Tibial artery (tissue), 4 donors: Measurements from ENCODE around the gene THAP3.

ENCODE experiments used
- DNase-seq, 2 donors: peaks; one replicate each; pipeline ENCODE4 v3.0.0-alpha.2; 2019
- H3K27ac ChIP-seq, 2 donors: fragments of 200-600 bp; sonication (generic) in 1 of 2; 1 replicate in 1 of 2; 2 replicates in 1 of 2; pipeline ENCODE4 v1.5.1; 2018 to 2019; ENCODE audit warnings: mild to moderate bottlenecking in 1 of 2
- H3K27me3 ChIP-seq, 2 donors: fragments of 200-600 bp; sonication (generic) in 1 of 2; one replicate each; pipeline versions ENCODE4 v1.5.1 to v1.6.0; 2016 to 2019
- H3K36me3 ChIP-seq, 3 donors: fragments of 200-600 bp; sonication (generic) in 2 of 3; one replicate each; pipeline ENCODE4 v1.5.1; 2016 to 2019; ENCODE audit warnings: mild to moderate bottlenecking in 2 of 3
- H3K4me1 ChIP-seq, 4 donors: fragments of 200-600 bp; sonication (generic) in 2 of 4; 1 replicate in 3 of 4; 2 replicates in 1 of 4; pipeline ENCODE4 v1.5.1; 2016 to 2019
- H3K4me3 ChIP-seq, 2 donors: fragments of 200-600 bp; sonication (generic) in 1 of 2; 1 replicate in 1 of 2; 2 replicates in 1 of 2; pipeline ENCODE4 v1.5.1; 2018 to 2019; ENCODE audit warnings: mild to moderate bottlenecking in 2 of 2
- H3K9me3 ChIP-seq, 3 donors: fragments of 200-600 bp; sonication (generic) in 1 of 3; one replicate each; pipeline ENCODE4 v1.5.1; 2016 to 2019
- intact Hi-C: fragments of 100-400 bp; cut with DNase I; formaldehyde crosslinking; loops from one replicate; pipeline ENCODE4 v1.15.0; 2023; ENCODE audit warnings: low total_unique reads
- TF ChIP-seq, protein P1 (sequence below), 2 experiments: fragments of 200-600 bp in 1 of 2; fragments of 450-650 bp in 1 of 2; IDR thresholded peaks; one replicate each; pipeline ENCODE4 v1.5.1; 2017 to 2019; ENCODE audit warnings: antibody characterized with exemption in 2 of 2, mild to moderate bottlenecking in 1 of 2, moderate library complexity in 1 of 2

Gene THAP3, protein sequence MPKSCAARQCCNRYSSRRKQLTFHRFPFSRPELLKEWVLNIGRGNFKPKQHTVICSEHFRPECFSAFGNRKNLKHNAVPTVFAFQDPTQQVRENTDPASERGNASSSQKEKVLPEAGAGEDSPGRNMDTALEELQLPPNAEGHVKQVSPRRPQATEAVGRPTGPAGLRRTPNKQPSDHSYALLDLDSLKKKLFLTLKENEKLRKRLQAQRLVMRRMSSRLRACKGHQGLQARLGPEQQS

DNA sequence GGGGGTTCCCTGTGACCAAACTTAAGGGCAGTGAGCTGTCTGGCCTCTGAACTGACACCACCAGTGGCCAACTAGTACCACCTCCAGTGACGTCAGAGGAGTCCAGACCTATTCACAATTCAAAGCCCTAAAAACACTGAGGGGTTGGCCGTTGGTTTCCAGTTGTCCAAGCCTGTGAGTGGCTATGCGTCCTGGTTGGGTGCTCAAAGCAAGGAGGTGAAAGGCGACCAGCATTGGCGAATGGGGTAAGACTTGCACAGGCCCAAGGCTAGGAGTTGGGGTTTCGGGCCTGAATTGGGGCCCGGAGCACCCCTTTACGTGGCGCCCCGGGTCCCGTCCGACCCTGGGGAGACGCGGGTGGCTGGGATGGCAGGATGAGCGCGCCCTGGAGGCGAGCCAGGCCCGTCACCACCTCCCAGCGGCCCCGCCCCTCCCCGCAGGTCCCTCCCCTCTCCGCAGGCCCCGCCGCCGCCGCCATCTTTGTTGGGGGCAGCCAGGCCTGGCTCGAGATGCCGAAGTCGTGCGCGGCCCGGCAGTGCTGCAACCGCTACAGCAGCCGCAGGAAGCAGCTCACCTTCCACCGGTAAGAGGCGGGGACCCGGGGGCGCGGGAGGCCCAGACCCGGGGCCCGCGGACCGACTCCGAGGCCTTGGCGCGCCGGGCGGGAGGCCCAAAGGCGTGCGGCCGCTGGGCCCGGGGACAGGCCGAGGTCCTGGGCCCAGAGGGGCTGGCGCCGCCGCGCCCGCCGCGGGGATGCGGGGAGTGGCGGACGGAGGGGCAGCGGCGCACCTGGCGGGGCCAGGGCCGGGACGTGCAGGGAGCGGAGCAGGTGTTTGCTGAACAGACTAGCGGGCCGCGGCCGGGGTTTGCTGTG, at the start of gene THAP3:
THAP3 (plus strand) TSS at position 159 of the 874 bp plus-strand sequence; CDS start at position 510, 351 bp downstream.
- H3K27ac ChIP-seq = peak within 1 kb of the TSS; percentile 87 to 93
- no peaks in the 10 kb centered on the region for H3K9me3 ChIP-seq
- H3K4me1 ChIP-seq = peaks cover 0 to 52% (median 21%) of the 10 kb centered on the region in 4 donors
- peak within 1 kb of the TSS; percentile 81 to 83 for H3K4me3 ChIP-seq
- intact Hi-C loops = no loop called here
- TF ChIP-seq, protein P1, sequence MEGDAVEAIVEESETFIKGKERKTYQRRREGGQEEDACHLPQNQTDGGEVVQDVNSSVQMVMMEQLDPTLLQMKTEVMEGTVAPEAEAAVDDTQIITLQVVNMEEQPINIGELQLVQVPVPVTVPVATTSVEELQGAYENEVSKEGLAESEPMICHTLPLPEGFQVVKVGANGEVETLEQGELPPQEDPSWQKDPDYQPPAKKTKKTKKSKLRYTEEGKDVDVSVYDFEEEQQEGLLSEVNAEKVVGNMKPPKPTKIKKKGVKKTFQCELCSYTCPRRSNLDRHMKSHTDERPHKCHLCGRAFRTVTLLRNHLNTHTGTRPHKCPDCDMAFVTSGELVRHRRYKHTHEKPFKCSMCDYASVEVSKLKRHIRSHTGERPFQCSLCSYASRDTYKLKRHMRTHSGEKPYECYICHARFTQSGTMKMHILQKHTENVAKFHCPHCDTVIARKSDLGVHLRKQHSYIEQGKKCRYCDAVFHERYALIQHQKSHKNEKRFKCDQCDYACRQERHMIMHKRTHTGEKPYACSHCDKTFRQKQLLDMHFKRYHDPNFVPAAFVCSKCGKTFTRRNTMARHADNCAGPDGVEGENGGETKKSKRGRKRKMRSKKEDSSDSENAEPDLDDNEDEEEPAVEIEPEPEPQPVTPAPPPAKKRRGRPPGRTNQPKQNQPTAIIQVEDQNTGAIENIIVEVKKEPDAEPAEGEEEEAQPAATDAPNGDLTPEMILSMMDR (IDR thresholded peaks at IDR 0.05) = no peak
- DNase-seq = peak; percentile 76 to 92
- H3K36me3 ChIP-seq = peaks cover 35 to 58% (median 51%) of the 10 kb centered on the region in 3 donors
- no peaks in the 10 kb centered on the region for H3K27me3 ChIP-seq

DNA sequence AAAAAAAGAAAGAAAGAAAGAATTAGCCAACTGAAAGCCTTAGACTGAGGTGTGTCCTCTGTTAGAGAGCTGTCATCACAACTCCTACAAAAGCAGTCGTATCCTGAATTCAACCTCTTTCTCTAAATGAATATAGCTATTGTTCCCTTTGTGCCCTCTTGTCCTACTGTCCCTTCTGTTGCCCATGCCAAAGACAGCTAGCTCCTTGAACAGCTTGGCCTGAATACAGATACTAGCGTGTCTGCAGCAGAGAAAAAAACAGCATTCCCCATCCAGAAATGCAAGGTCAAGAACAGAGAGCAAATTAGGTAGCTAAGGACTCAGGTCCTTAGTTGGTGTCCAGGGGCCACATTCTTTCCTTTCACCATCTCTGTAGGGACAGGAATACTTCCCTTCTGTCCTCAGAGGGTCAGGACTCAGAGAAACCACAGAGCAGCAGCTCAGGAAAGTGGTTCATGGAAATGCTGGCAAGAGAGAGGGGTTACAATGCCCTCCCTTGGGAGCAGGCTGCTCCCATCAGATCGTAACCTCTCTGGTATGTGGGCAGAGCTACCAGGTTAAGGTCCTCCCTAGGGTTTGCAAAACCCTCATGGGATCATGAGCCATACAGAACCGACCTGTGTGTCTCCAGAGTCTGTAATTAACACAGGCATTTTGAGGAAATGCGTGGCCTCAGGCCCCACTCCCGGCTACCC, 46.7 kb upstream of the THAP3 start:
- intact Hi-C loops = no loop called here
- Histone ChIP-seq H3K4me1 (peaks cover 8 to 40% (median 32%) of the 10 kb centered on the region in 4 donors), H3K36me3 (peaks cover 0 to 3% (median 0%) of the 10 kb centered on the region in 3 donors), H3K27me3 (peaks cover 0 to 2% of the 10 kb centered on the region in 2 donors), H3K4me3 (no peak overlapping the region), H3K9me3 (no peaks in the 10 kb centered on the region), H3K27ac (peak overlapping the region in 1 of 2 donors; percentile 95)
- DNase-seq = no peak
- TF ChIP-seq, protein P1 (IDR thresholded peaks at IDR 0.05) = no peak

DNA sequence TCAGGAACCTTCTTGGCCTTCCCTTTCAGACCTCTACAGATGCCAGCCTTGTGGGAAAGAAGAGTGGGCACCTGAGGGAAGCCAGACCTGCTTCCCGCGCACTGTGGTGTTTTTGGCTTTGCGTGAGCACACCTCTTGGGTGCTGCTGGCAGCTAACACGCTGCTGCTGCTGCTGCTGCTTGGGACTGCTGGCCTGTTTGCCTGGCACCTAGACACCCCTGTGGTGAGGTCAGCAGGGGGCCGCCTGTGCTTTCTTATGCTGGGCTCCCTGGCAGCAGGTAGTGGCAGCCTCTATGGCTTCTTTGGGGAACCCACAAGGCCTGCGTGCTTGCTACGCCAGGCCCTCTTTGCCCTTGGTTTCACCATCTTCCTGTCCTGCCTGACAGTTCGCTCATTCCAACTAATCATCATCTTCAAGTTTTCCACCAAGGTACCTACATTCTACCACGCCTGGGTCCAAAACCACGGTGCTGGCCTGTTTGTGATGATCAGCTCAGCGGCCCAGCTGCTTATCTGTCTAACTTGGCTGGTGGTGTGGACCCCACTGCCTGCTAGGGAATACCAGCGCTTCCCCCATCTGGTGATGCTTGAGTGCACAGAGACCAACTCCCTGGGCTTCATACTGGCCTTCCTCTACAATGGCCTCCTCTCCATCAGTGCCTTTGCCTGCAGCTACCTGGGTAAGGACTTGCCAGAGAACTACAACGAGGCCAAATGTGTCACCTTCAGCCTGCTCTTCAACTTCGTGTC, 45.9 kb upstream of the THAP3 start:
- H3K9me3 ChIP-seq = no peaks in the 10 kb centered on the region
- TF ChIP-seq, protein P1 (IDR thresholded peaks at IDR 0.05) = no peak
- H3K27me3 ChIP-seq = peaks cover 0 to 2% of the 10 kb centered on the region in 2 donors
- peaks cover 0 to 6% (median 0%) of the 10 kb centered on the region in 3 donors for H3K36me3 ChIP-seq
- H3K27ac ChIP-seq = peak overlapping the region; percentile 95 to 96
- H3K4me1 ChIP-seq = peaks cover 8 to 40% (median 32%) of the 10 kb centered on the region in 4 donors
- peak overlapping the region; percentile 88 to 91 for H3K4me3 ChIP-seq
- intact Hi-C loops = no loop called here
- no peak for DNase-seq

DNA sequence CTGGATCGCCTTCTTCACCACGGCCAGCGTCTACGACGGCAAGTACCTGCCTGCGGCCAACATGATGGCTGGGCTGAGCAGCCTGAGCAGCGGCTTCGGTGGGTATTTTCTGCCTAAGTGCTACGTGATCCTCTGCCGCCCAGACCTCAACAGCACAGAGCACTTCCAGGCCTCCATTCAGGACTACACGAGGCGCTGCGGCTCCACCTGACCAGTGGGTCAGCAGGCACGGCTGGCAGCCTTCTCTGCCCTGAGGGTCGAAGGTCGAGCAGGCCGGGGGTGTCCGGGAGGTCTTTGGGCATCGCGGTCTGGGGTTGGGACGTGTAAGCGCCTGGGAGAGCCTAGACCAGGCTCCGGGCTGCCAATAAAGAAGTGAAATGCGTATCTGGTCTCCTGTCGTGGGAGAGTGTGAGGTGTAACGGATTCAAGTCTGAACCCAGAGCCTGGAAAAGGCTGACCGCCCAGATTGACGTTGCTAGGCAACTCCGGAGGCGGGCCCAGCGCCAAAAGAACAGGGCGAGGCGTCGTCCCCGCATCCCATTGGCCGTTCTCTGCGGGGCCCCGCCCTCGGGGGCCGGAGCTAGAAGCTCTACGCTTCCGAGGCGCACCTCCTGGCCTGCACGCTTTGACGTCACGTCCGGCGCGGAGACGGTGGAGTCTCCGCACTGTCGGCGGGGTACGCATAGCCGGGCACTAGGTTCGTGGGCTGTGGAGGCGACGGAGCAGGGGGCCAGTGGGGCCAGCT, 45.1 kb upstream of the THAP3 start, which contains the start of gene ZBTB48:
ZBTB48 (plus strand) TSS at position 621 of the 745 bp plus-strand sequence. CDS start 616 bp downstream, outside the sequence.
- no peaks in the 10 kb centered on the region for H3K9me3 ChIP-seq
- TF ChIP-seq, protein P1 (IDR thresholded peaks at IDR 0.05) = peak in 1 of 2 experiments; percentile 4
- DNase-seq = peak; percentile 99 to 100
- peaks cover 8 to 46% (median 32%) of the 10 kb centered on the region in 4 donors for H3K4me1 ChIP-seq
- peaks cover 0 to 6% (median 0%) of the 10 kb centered on the region in 3 donors for H3K36me3 ChIP-seq
- H3K27me3 ChIP-seq = no peaks in the 10 kb centered on the region
- peak within 1 kb of the TSS; percentile 88 to 91 for H3K4me3 ChIP-seq
- peak within 1 kb of the TSS; percentile 95 to 96 for H3K27ac ChIP-seq
- intact Hi-C loops = loop anchor here (10.0 kb wide), 1 partner anchor 55 kb away; no protein-coding TSS in a partner anchor
